HepG2 (cell line): ENCODE results near the gene TMEM125. TPM values are rescaled to one million over a fixed set of nuclear protein-coding genes. Genes with fewer than 3 reads are reported as not detected.

ENCODE experiments used
- ATAC-seq: fragments of 200-7000 bp; cut with Tn5 transposase; 3 replicates; pipeline ENCODE4 v1.9.1; 2020; ENCODE audit warnings: mild to moderate bottlenecking, moderate library complexity
- BruUV-seq: library from RNA; stranded (reverse); fragments of 400-500 nt; replicated peaks from 2 replicates; lab custom pipeline; 2021; lab: Mats Ljungman, UMichigan
- CTCF ChIA-PET: fragments of 300-600 bp; formaldehyde crosslinking; extraction: SDS; loops from one replicate; lab custom pipeline; 2021; ENCODE audit warnings: low total read pairs, inconsistent platforms, low intra/inter-chr PET ratio; lab: Yijun Ruan, JAX
- POLR2A ChIA-PET: fragments of 350-600 bp; sonication (Branson Sonifier 250); formaldehyde crosslinking; loops from one replicate; lab custom pipeline; 2020; ENCODE audit warnings: antibody characterized with exemption, inconsistent platforms; lab: Yijun Ruan, JAX
- DNase-seq: peaks from one replicate; pipeline ENCODE4 v3.0.0-alpha.2; 2015; ENCODE audit warnings: low spot score
- FAIRE-seq: peaks from 3 replicates; lab custom pipeline; 2011; peaks lifted over from hg19 to GRCh38; lab: Jason Lieb, UNC
- H2AFZ ChIP-seq: one replicate; pipeline ENCODE4 v1.6.1; 2011; ENCODE audit warnings: low read length, inconsistent platforms
- H3K27ac ChIP-seq: fragments of 300-600 bp; 3 replicates; pipeline ENCODE4 v1.8.0; 2011; ENCODE audit warnings: mixed run types, mild to moderate bottlenecking, mixed read lengths, low read length, inconsistent platforms; ENCODE audit not compliant: insufficient read depth; ENCODE audit errors: extremely low read length
- H3K27me3 ChIP-seq, 2 experiments: fragments of 200-600 bp in 1 of 2; 2 replicates in 1 of 2; 3 replicates in 1 of 2; pipeline versions ENCODE4 v1.6.0 to v1.8.0; 2011; ENCODE audit warnings: low read length in 2 of 2, mild to moderate bottlenecking in 2 of 2, moderate library complexity in 2 of 2, inconsistent platforms in 1 of 2; ENCODE audit not compliant: insufficient read depth in 2 of 2, control insufficient read depth in 1 of 2
- H3K36me3 ChIP-seq, 2 experiments: fragments of 200-600 bp in 1 of 2; replicated peaks in 1 of 2; 2 replicates in 1 of 2; 3 replicates in 1 of 2; pipeline versions ENCODE4 v1.5.1 to v1.8.0; 2011; ENCODE audit warnings: low read length in 2 of 2, inconsistent platforms in 1 of 2; ENCODE audit not compliant: insufficient read depth in 2 of 2, control insufficient read depth in 1 of 2
- H3K4me1 ChIP-seq: 2 replicates; pipeline ENCODE4 v1.5.1; 2012; ENCODE audit warnings: low read length, inconsistent platforms; ENCODE audit not compliant: insufficient read depth
- H3K4me2 ChIP-seq: 2 replicates; pipeline ENCODE4 v1.6.0; 2011; ENCODE audit warnings: low read depth, low read length, inconsistent platforms
- H3K4me3 ChIP-seq, 3 experiments: fragments of 200-600 bp in 1 of 3; sonication (generic), shearing (Covaris generic) in 1 of 3; replicated peaks in 1 of 3; 2 replicates each; pipeline ENCODE4 v1.5.1; 2011 to 2016; ENCODE audit warnings: low read length in 3 of 3, inconsistent platforms in 2 of 3, low read depth in 2 of 3, mild to moderate bottlenecking in 2 of 3, control low read depth in 1 of 3, mixed read lengths in 1 of 3; ENCODE audit not compliant: insufficient read depth in 1 of 3
- H3K79me2 ChIP-seq: one replicate; pipeline ENCODE4 v1.6.1; 2011; ENCODE audit warnings: low read length, inconsistent platforms; ENCODE audit not compliant: insufficient read depth
- H3K9ac ChIP-seq: 2 replicates; pipeline ENCODE4 v1.6.0; 2011; ENCODE audit warnings: mild to moderate bottlenecking, low read depth, low read length, inconsistent platforms; ENCODE audit not compliant: insufficient read depth
- H3K9me3 ChIP-seq: 2 replicates; pipeline ENCODE4 v1.5.1; 2012; ENCODE audit warnings: mild to moderate bottlenecking, low read length
- H4K20me1 ChIP-seq: 2 replicates; pipeline ENCODE4 v1.6.0; 2011; ENCODE audit warnings: inconsistent platforms, mild to moderate bottlenecking, low read length, moderate library complexity; ENCODE audit not compliant: insufficient read depth
- EP300 ChIP-seq, 3 experiments: sonication (generic) in 1 of 3; formaldehyde crosslinking in 1 of 3; IDR thresholded peaks; 2 replicates each; pipeline versions ENCODE4 v1.5.1 to v1.6.1; 2011 to 2020; ENCODE audit warnings: low read depth in 2 of 3, low read length in 2 of 3, borderline replicate concordance in 1 of 3, improper control_type of control experiment in 1 of 3, mild to moderate bottlenecking in 1 of 3, missing genetic modification reagents in 1 of 3, moderate library complexity in 1 of 3
- KDM5B ChIP-seq: sonication (generic); formaldehyde crosslinking; IDR thresholded peaks from 2 replicates; pipeline ENCODE4 v1.4.0; 2020; ENCODE audit warnings: missing genetic modification reagents, mild to moderate bottlenecking, borderline replicate concordance
- NONO ChIP-seq, 2 experiments: fragments of 450-650 bp in 1 of 2; sonication (generic) in 1 of 2; formaldehyde crosslinking in 1 of 2; IDR thresholded peaks in 1 of 2; conservative IDR thresholded peaks in 1 of 2; 2 replicates each; pipeline versions ENCODE4 v1.6.1 to v1.8.0; 2017 to 2022; ENCODE audit warnings: mild to moderate bottlenecking in 1 of 2, missing genetic modification reagents in 1 of 2, moderate library complexity in 1 of 2
- PITX1 ChIP-seq: sonication (generic); formaldehyde crosslinking; IDR thresholded peaks from 2 replicates; pipeline ENCODE4 v1.5.1; 2020; ENCODE audit warnings: mild to moderate bottlenecking, missing genetic modification reagents
- REPIN1 ChIP-seq: sonication (generic); formaldehyde crosslinking; IDR thresholded peaks from 2 replicates; pipeline ENCODE4 v1.8.0; 2022; ENCODE audit warnings: missing genetic modification reagents, low read depth, mild to moderate bottlenecking, borderline replicate concordance
- SNAPC4 ChIP-seq: sonication (generic); formaldehyde crosslinking; IDR thresholded peaks from 2 replicates; pipeline ENCODE4 v1.4.0; 2020; ENCODE audit warnings: mild to moderate bottlenecking, missing genetic modification reagents
- ZBTB7A ChIP-seq: sonication (generic); formaldehyde crosslinking; IDR thresholded peaks from 2 replicates; pipeline ENCODE4 v1.8.0; 2022; ENCODE audit warnings: mild to moderate bottlenecking, missing genetic modification reagents
- ZNF407 ChIP-seq: sonication (generic); formaldehyde crosslinking; IDR thresholded peaks from one replicate; pipeline ENCODE4 v1.5.1; 2020; ENCODE audit warnings: mild to moderate bottlenecking, missing genetic modification reagents; ENCODE audit errors: not compliant biosample characterization
- ZNF660 ChIP-seq: sonication (generic); formaldehyde crosslinking; IDR thresholded peaks from 2 replicates; pipeline ENCODE4 v1.5.1; 2020; ENCODE audit warnings: mild to moderate bottlenecking, low read depth, missing genetic modification reagents, borderline replicate concordance
- ZNF816 ChIP-seq: sonication (generic); formaldehyde crosslinking; IDR thresholded peaks from 2 replicates; pipeline ENCODE4 v1.8.0; 2022; ENCODE audit warnings: missing genetic modification reagents, mild to moderate bottlenecking, borderline replicate concordance
- WGBS: methylation state at CpG from one replicate; pipeline ENCODE4 v1.1.6; 2017; ENCODE audit warnings: low lambda C conversion rate; 5-methylcytosine and 5-hydroxymethylcytosine counted together
- in situ Hi-C: cut with HindIII; loops from 2 replicates; pipeline ENCODE4 v1.10.0; 2017; ENCODE audit warnings: low pct_unique_long_range_greater_than_20kb; ENCODE audit not compliant: extremely low pct_ligation_motif_present
- intact Hi-C: fragments of 100-400 bp; cut with micrococcal nuclease; formaldehyde crosslinking; loops from one replicate; pipeline ENCODE4 v1.10.0; 2022; ENCODE audit not compliant: unreplicated experiment
- polyA plus RNA-seq, 8 experiments: library from polyadenylated mRNA; depleted of rRNA in 3 of 8; stranded (reverse) in 7 of 8; unstranded in 1 of 8; fragments of >200 nt; fragmentation: Illumina TruSeq in 4 of 8; extraction: Trizol in 4 of 8; gene quantifications; 2 replicates each; pipeline versions ENCODE4 v1.2.1 to v1.2.3, GENCODE V29; 2011 to 2016; ENCODE audit warnings: low read depth in 4 of 8, missing spikeins in 1 of 8, mixed read lengths in 1 of 8; ENCODE audit not compliant: insufficient read depth in 1 of 8
- total RNA-seq, 5 experiments: library from RNA; depleted of rRNA; stranded (reverse); fragments of >200 nt; fragmentation: Illumina TruSeq; extraction: Trizol; gene quantifications; 2 replicates each; pipeline ENCODE4 v1.2.3, GENCODE V29; 2016; ENCODE audit warnings: low read depth in 1 of 5

The TMEM125 gene
- total and polyA plus RNA-seq, 2 of the 13 experiments (the other 11 are each of a cell fraction or from before 2014, with no cell fraction given), result 0.03 TPM; not detected in 1

DNA sequence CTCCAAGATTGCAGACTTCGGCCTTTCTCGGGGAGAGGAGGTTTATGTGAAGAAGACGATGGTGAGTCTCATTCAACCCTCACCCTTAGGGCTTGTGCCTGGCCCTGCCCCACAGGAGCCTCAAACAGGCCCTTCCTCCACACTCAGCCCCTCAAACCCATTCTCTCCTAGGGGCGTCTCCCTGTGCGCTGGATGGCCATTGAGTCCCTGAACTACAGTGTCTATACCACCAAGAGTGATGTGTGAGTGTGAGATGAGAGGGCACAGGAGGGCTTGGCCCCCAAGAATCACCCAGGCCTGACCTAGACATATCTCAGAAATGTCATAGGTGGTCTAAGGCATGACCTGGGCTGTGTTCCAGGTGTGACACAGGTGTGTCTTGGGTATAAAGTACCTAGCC lies 49.5 kb downstream of the TMEM125 start:
- H3K79me2 ChIP-seq, result no peaks in the 10 kb centered on the region
- H4K20me1 ChIP-seq, result no peaks in the 10 kb centered on the region
- no peak overlapping the region for H2AFZ ChIP-seq
- no peaks in the 10 kb centered on the region for H3K36me3 ChIP-seq
- peaks cover 6 to 29% of the 10 kb centered on the region in 2 experiments for H3K27me3 ChIP-seq
- no peak for FAIRE-seq
- no peaks in the 10 kb centered on the region for H3K9me3 ChIP-seq
- no TSS peak for BruUV-seq
- in situ Hi-C loops (no loop called here), intact Hi-C loops (no loop called here)
- no peak for DNase-seq
- no peak overlapping the region for H3K4me3 ChIP-seq
- no peak overlapping the region for H3K9ac ChIP-seq
- no peak overlapping the region for H3K27ac ChIP-seq
- ATAC-seq, result no peak
- no peak overlapping the region for H3K4me2 ChIP-seq
- CTCF ChIA-PET, result no interaction called here
- WGBS, result 58% methylated on average over 5 of the region's 5 CpGs
- POLR2A ChIA-PET, result no interaction called here
- H3K4me1 ChIP-seq, result peaks cover 13% of the 10 kb centered on the region
- TF ChIP-seq ZBTB7A (CRISPR knock-in tag) (no peak), REPIN1 (no peak), ZNF407 (CRISPR knock-in tag) (no peak), KDM5B (CRISPR knock-in tag) (no peak), NONO (IDR thresholded peaks at IDR 0.05) (no peak), NONO (CRISPR knock-in tag; conservative IDR thresholded peaks at IDR 0.05) (no peak), ZNF816 (no peak), EP300 (IDR thresholded peaks at IDR 0.05; ENCODE audit: low read depth in 2 of 2, low read length in 2 of 2) (no peak), EP300 (CRISPR knock-in tag; IDR thresholded peaks at IDR 0.05; ENCODE audit: borderline replicate concordance) (no peak), ZNF660 (CRISPR knock-in tag) (no peak), PITX1 (no peak), SNAPC4 (CRISPR knock-in tag) (no peak)
